GM20000 (cell line): ENCODE data around the gene COX4I2.
"Not testable (repeated sequence)": the region's sequence is repeated elsewhere in the genome, so short reads cannot be mapped to it uniquely, and the experiment has no call there.

Experiments used
- DNase-seq: peaks from one replicate; pipeline ENCODE4 v3.0.0; 2012; ENCODE audit warnings: low spot score
- CTCF ChIP-seq: IDR thresholded peaks from 2 replicates; pipeline ENCODE4 v1.5.1; 2012; ENCODE audit warnings: mild to moderate bottlenecking, control low read depth; ENCODE audit errors: extremely low read depth, missing control alignments

Gene COX4I2

GRCh38 chr20:31615416-31615815 is 22.3 kb upstream of the COX4I2 start:
- DNase-seq: no peak
- TF ChIP-seq CTCF: no peak

GRCh38 chr20:31617432-31618104 is 20.1 kb upstream of the COX4I2 start:
- no peak for TF ChIP-seq CTCF
- DNase-seq: peak; percentile 51

GRCh38 chr20:31620246-31620645 is 17.5 kb upstream of the COX4I2 start:
- DNase-seq: no peak
- no peak for TF ChIP-seq CTCF

- not testable (repeated sequence) for DNase-seq
Measured at GRCh38 chr20:31623123-31623505, 14.6 kb upstream of the COX4I2 start.

GRCh38 chr20:31626534-31626933 is 11.2 kb upstream of the COX4I2 start:
- DNase-seq: not testable (repeated sequence)

- not testable (repeated sequence) for DNase-seq
Measured at GRCh38 chr20:31628057-31628456, 9.7 kb upstream of the COX4I2 start.

GRCh38 chr20:31630187-31630790 is 7.4 kb upstream of the COX4I2 start:
- no peak for TF ChIP-seq CTCF
- no peak for DNase-seq

GRCh38 chr20:31632548-31633338 is 5.0 kb upstream of the COX4I2 start:
- TF ChIP-seq CTCF: no peak
- DNase-seq: no peak

GRCh38 chr20:31633339-31633914 is 4.3 kb upstream of the COX4I2 start:
- no peak for DNase-seq

More at GRCh38 chr20:31633339-31633914, 4.3 kb upstream of the COX4I2 start:
- no peak for TF ChIP-seq CTCF
